NCI-H2081 (cell line): ENCODE data around the gene XAF1.
"Not testable (repeated sequence)": the region's sequence is repeated elsewhere in the genome, so short reads cannot be mapped to it uniquely, and the experiment has no call there.

Experiments
- DNase-seq, 2 experiments: peaks; one replicate each; lab custom pipeline; 2025; lab: John Stamatoyannopoulos, UW

Gene XAF1

DNA sequence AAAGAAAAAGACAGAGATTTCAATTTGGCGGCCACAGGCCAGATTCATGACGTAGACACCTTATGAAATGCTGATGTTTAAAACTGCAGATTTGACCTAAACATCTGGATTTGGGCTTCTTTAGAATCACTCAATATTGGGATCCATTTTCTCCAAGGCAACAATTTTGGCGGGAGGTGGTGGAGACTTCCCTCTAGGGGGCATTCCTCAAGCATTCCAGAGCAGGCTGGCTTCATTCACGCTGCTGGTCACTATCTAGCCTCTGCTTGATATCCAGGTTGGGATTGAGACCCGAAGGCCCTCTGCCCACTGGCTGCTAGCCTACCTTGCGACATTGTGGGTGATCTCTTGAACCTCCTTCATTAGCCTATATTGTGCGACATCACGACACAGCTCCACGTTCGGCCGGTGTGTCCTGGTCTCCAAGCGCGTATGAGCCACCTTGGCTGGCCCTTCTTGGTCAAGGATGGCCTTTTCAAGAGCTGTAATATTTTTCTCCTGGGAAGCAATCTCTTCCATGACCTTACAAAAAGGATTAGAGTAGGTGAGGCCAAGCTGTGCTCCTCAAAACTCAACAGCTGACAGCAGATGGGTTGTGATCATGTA, 44.7 kb downstream of the XAF1 start:
- DNase-seq, result no peak

DNA sequence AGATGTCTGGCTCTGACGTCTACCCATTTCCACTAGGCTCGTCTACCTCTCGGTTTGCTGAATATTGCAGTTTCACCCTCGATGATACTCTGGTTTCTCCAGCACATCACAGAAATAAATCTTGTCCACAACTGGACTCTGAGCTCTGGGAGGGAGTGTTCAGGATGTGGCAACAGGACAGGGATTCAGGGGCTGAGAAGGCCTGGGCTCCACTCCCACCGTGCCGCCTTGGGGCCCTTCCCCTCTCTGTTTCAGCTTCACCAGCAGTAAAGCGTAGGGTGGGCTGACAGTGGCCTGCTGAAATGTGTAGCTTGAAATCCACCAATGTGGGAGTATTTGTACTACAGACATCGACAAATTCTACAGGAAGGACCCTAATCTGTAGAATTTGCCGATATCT, 55.7 kb downstream of the XAF1 start:
- no peak for DNase-seq

DNA sequence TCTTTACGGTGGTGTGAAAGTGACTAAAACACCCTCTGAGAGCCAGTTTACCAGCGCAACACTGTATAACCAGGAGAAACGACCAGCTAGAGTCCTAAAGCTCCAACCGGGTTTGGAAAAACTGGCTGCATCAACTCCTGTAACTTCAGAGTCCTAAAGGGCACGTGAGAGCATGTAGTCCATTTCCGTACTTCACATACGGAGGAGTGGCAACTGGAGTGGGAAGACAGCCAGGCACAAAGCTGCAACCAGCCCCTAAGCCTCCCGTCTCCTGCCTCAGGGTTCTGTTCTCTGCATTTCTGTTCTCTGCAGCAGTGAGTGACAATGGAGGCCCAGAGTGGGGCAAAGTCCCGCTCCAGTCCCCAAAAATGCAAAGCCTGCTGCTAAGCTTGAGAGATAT, 56.4 kb downstream of the XAF1 start:
- no peak for DNase-seq

DNA sequence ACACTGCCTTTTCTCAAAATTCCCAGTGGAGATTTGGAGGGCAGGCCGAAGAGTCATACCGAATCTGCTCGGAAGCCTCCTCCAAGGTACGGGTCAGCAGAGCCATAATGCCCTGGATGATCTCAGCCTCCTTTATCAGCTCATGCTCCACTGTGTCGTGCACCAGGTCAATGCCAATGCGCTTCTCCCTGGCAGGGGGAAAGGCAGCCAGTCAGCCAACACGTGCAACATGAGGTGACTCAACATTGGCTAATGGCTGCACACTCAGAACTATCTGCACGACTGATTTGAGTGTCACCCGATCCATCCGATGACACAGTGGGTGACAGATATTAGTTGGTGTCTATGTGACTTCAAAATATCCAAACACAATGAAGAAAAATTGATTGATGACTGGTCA, 59.9 kb downstream of the XAF1 start:
- DNase-seq, result no peak

DNA sequence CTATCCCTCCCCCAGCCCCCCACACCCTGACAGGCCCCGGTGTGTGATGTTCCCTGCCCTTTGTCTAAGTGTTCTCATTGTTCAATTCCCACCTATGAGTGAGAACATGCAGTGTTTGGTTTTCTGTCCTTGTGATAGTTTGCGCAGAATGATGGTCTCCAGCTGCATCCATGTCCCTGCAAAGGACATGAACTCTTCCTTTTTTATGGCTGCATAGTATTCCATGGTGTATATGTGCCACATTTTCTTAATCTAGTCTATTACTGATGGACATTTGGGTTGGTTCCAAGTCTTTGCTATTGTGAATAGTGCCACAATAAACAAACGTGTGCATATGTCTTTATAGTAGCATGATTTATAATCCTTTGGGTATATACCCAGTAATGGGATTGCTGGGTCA, 60.5 kb downstream of the XAF1 start:
- not testable (repeated sequence) for DNase-seq

DNA sequence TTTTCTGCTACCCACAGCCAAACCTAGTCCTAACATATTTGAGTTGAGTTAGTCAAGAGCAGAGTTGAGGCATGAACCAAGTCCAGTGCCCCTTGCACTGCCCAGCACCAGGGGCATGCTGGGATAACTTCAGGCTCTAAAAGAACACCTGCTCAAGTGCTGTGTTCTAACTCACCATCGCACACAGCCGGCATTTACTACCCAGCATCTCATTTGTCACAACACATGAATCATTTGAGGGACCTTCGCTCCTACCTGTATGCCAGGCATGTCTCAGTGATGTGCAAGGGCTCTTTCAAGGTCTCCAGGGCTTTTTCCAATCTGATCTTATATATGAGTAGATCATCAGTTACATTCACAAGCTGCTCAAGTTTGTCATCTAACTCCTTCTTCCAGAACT, 63.1 kb downstream of the XAF1 start:
- no peak for DNase-seq

DNA sequence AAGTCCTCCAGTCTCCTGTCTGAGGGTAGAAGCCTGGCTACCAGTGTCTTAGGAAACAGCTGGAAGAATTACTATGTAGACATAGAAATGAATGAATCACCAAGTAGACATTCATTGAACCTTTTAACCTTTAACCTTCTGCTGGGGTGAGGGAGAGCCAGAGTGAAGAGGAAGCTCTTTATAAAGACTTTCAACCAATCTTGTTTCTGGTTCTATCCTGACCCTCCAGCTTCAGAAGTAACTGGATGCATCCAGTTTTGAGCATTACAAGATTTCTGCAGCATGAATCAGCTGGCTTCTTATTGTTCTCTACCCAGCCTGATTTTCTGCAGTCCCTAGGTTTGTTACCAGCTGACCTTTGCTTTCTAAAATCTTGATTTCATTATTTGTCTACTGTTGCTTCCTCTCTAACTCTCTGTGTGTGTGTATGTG, 67.2 kb downstream of the XAF1 start:
- no peak for DNase-seq
